Effector memory CD4-positive, alpha-beta T cell (primary cell): Measurements from ENCODE around the gene UGT1A5.

Experiments used
- DNase-seq, 3 donors: peaks; one replicate each; pipeline ENCODE4 v3.0.0-alpha.2; 2020
- H3K27ac ChIP-seq: 2 replicates; pipeline ENCODE4 v1.7.0; 2013; ENCODE audit warnings: mild to moderate bottlenecking, low read length, moderate library complexity; ENCODE audit not compliant: insufficient read depth, poor library complexity, severe bottlenecking
- H3K27me3 ChIP-seq: replicated peaks from 2 replicates; pipeline ENCODE4 v1.7.0; 2013; ENCODE audit warnings: mild to moderate bottlenecking, low read length; ENCODE audit not compliant: insufficient read depth, control insufficient read depth, poor library complexity, severe bottlenecking
- H3K36me3 ChIP-seq: 2 replicates; pipeline ENCODE4 v1.7.0; 2013; ENCODE audit warnings: mild to moderate bottlenecking, low read length, moderate library complexity; ENCODE audit not compliant: control insufficient read depth, insufficient read depth
- H3K4me1 ChIP-seq: 2 replicates; pipeline ENCODE4 v1.7.0; 2013; ENCODE audit warnings: low read length, mild to moderate bottlenecking; ENCODE audit not compliant: control insufficient read depth, insufficient read depth, poor library complexity, severe bottlenecking
- H3K4me3 ChIP-seq: 2 replicates; pipeline ENCODE4 v1.7.0; 2013; ENCODE audit warnings: low read length, low read depth, mild to moderate bottlenecking; ENCODE audit not compliant: insufficient read depth, poor library complexity, severe bottlenecking
- H3K9me3 ChIP-seq: 2 replicates; pipeline ENCODE4 v1.7.0; 2013; ENCODE audit warnings: mild to moderate bottlenecking, low read length, moderate library complexity; ENCODE audit not compliant: control insufficient read depth

UGT1A5 gene

GRCh38 chr2:233795735-233796171 lies 83.0 kb downstream of the UGT1A5 start:
- no peak overlapping the region for H3K4me3 ChIP-seq
- no peaks in the 10 kb centered on the region for H3K36me3 ChIP-seq
- no peak overlapping the region for H3K27ac ChIP-seq
- no peaks in the 10 kb centered on the region for H3K9me3 ChIP-seq
- no peaks in the 10 kb centered on the region for H3K27me3 ChIP-seq
- no peaks in the 10 kb centered on the region for H3K4me1 ChIP-seq
- no peak for DNase-seq

GRCh38 chr2:233796254-233796653 lies 83.5 kb downstream of the UGT1A5 start:
- Histone ChIP-seq H3K27me3 (no peaks in the 10 kb centered on the region), H3K36me3 (no peaks in the 10 kb centered on the region), H3K4me3 (no peak overlapping the region), H3K27ac (no peak overlapping the region), H3K9me3 (no peaks in the 10 kb centered on the region), H3K4me1 (no peaks in the 10 kb centered on the region)
- no peak for DNase-seq

GRCh38 chr2:233798335-233799086 lies 85.8 kb downstream of the UGT1A5 start:
- Histone ChIP-seq H3K4me3 (no peak overlapping the region), H3K27ac (no peak overlapping the region), H3K9me3 (no peaks in the 10 kb centered on the region), H3K36me3 (no peaks in the 10 kb centered on the region), H3K4me1 (no peaks in the 10 kb centered on the region), H3K27me3 (no peaks in the 10 kb centered on the region)
- DNase-seq, result no peak

- Histone ChIP-seq H3K4me3 (no peak overlapping the region), H3K27ac (no peak overlapping the region), H3K9me3 (no peaks in the 10 kb centered on the region), H3K27me3 (no peaks in the 10 kb centered on the region), H3K4me1 (no peaks in the 10 kb centered on the region), H3K36me3 (no peaks in the 10 kb centered on the region)
- DNase-seq, result no peak
Observed at GRCh38 chr2:233799087-233799665, 86.5 kb downstream of the UGT1A5 start.

GRCh38 chr2:233799716-233800115 lies 87.0 kb downstream of the UGT1A5 start:
- DNase-seq, result no peak
- H3K9me3 ChIP-seq, result no peaks in the 10 kb centered on the region
- H3K4me3 ChIP-seq, result no peak overlapping the region
- H3K27me3 ChIP-seq, result no peaks in the 10 kb centered on the region
- H3K27ac ChIP-seq, result no peak overlapping the region
- no peaks in the 10 kb centered on the region for H3K36me3 ChIP-seq
- no peaks in the 10 kb centered on the region for H3K4me1 ChIP-seq

GRCh38 chr2:233800208-233800607 lies 87.5 kb downstream of the UGT1A5 start:
- Histone ChIP-seq H3K27ac (no peak overlapping the region), H3K4me3 (no peak overlapping the region), H3K27me3 (no peaks in the 10 kb centered on the region), H3K4me1 (no peaks in the 10 kb centered on the region), H3K9me3 (no peaks in the 10 kb centered on the region), H3K36me3 (no peaks in the 10 kb centered on the region)
- DNase-seq, result no peak

- H3K27ac ChIP-seq, result no peak overlapping the region
- no peak for DNase-seq
- H3K9me3 ChIP-seq, result no peaks in the 10 kb centered on the region
- no peaks in the 10 kb centered on the region for H3K4me1 ChIP-seq
- H3K4me3 ChIP-seq, result no peak overlapping the region
- H3K36me3 ChIP-seq, result no peaks in the 10 kb centered on the region
- no peaks in the 10 kb centered on the region for H3K27me3 ChIP-seq
Observed at GRCh38 chr2:233801357-233802131, 88.8 kb downstream of the UGT1A5 start.

GRCh38 chr2:233802132-233802815 lies 89.6 kb downstream of the UGT1A5 start:
- no peak for DNase-seq
- Histone ChIP-seq H3K36me3 (no peaks in the 10 kb centered on the region), H3K27ac (no peak overlapping the region), H3K4me1 (no peaks in the 10 kb centered on the region), H3K27me3 (no peaks in the 10 kb centered on the region), H3K4me3 (no peak overlapping the region), H3K9me3 (no peaks in the 10 kb centered on the region)

GRCh38 chr2:233803292-233803911 lies 90.7 kb downstream of the UGT1A5 start:
- no peaks in the 10 kb centered on the region for H3K36me3 ChIP-seq
- H3K27me3 ChIP-seq, result no peaks in the 10 kb centered on the region
- no peak overlapping the region for H3K27ac ChIP-seq
- H3K4me3 ChIP-seq, result no peak overlapping the region
- H3K4me1 ChIP-seq, result no peaks in the 10 kb centered on the region
- DNase-seq, result no peak
- H3K9me3 ChIP-seq, result no peaks in the 10 kb centered on the region
